ENCODE measurements around the gene DSC2.

GRCh38 chr18:31041271-31042083 lies 60.7 kb downstream of the DSC2 start:
- TF ChIP-seq CTCF (IDR thresholded peaks at IDR 0.05; ENCODE audit: borderline replicate concordance, extremely low read depth, low read length, poor library complexity, severe bottlenecking), result no peak
- TF ChIP-seq EZH2 (IDR thresholded peaks at IDR 0.05; ENCODE audit: borderline replicate concordance, low read depth, low read length, severe bottlenecking), result no peak
